AG08396 (cell line): ENCODE results near the gene GNG4.
"Not testable (repeated sequence)": the region's sequence is repeated elsewhere in the genome, so short reads cannot be mapped to it uniquely, and the experiment has no call there.

Experiments used
- DNase-seq: peaks from one replicate; pipeline ENCODE4 v3.0.0; 2012; ENCODE audit warnings: low spot score, mixed read lengths

Gene GNG4

GRCh38 chr1:235650341-235651169 is 971 bp upstream of the GNG4 start:
- DNase-seq = no peak

DNA sequence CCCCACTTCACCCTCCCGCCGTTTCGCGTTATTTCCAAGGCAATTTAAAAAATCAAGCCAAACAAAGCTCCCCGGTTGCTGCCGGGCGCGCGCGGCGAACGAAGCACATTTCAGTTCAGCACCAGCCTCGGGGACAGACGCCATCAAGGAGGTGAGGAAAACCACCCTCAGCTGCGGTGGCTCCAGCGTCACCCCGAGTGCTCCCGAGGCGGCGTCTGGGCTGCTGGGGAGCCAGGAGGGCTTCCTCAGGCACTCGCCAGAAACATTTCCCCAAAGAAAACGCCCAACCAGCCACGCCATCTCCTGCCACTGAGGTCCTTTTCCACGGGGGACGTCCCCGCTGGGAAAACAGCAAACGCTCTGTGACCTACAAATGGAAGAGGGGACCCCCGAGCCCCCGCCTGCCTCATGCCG is 623 bp downstream of the GNG4 start:
- peak; percentile 87 for DNase-seq

- DNase-seq = no peak
These were observed 1.1 kb downstream of the GNG4 start for GRCh38 chr1:235648407-235648907.

DNA sequence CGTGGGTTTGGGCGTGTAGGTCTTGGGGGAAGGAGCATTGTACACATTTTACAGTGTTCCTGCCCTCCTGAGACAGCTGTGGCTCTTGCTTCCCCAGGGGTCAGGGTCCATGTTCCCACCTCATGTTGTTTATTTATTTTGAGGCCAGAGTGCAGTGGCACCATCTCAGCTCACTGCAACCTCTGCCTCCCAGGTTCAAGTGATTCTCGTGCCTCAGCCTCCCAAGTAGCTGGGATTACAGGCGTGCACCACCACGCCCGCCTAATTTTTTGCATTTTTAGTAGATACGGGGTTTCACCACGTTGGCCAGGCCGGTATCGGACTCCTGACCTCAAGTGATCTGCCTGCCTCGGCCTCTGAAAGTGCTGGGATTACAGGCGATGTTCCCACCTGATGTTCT is 2.0 kb downstream of the GNG4 start:
- not testable (repeated sequence) for DNase-seq

DNA sequence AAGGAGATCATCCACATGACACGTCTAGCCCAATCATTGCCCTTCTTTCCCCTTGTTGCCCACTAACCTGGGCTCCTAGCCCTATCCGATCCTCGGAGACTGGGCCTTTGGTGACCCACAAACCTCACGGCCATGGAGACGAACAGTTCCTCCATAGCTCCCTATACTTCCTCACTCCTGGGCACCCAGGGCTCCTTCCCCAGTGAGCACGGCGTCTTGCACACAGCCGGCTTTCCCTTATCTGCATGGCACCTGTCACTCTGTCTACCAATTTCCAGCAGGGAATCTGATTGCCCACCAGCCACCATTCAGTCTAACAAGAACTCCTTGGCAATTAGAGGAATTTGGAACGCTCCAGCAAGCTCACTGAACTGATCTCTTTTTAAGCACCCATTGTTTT is 3.1 kb downstream of the GNG4 start:
- DNase-seq = no peak

DNA sequence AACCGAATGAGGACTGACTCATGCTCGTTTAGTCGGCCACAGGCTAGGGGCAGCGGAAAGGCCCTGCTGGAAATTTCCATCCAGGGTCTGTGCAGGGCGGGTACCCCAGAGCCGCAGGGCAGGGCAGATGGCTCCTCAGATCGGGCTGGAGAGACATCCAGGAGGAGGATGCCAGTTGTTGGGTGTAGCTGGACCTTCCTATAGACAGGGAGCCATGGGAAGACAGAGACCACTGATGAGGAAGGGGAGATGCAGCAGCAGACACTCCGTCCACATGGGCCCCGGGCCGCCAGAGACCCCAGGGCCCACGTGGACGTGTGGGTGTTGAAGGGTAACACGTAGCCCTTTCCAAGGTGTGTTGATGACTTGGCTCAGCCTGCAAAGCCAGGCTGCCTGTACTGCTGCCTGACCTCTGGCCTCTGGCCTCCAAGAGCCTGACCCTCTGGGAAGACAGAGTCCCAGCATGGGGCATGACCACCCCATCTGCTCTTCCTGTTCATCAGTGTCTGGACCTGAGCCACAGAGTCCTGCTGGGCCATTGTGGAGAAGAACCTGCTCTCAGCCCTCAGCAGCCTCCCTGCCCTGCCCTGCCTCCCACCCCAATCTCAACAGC is 4.8 kb downstream of the GNG4 start:
- DNase-seq = no peak

DNA sequence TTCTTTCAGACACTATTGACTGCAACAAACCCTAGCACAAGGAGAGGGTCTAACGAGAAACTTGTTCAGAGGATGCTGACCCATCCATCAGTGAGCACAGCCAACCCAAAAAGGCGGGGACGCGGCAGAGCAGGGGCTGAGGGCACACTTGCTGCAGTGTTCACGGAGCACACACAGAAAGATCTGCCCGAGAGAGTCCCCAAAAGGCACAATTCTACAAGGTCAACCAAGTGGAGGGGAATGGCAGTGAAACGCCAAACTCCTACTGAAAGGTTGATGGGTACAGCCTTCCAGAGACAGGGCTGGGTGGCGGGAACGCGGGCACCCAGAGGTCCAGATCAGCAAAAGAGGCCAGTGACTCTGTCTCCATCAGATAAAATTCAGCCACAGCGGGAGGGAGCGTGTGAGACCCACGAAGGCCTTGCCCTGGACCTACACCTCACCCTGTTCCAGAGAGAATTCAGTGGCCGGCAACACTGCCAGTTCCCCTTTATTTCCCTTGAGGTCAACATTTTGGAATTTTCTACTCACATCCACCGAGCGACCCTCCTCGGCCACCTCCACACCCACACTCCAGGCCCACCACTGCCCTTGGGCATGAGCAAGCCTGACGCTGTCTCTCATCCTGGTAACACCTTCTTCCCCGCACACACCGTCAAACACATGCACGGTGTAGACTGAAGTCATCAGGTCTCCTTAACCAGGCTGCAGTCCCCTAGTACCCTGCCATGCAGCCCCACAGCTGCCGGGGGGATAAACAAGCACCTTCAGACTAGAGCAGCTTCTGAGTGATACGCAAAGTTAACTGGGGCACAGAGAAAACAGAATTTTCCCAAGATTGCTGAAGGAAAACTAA is 5.5 kb downstream of the GNG4 start:
- no peak for DNase-seq

- DNase-seq = no peak
These were observed 6.6 kb downstream of the GNG4 start for GRCh38 chr1:235642943-235643371.

DNA sequence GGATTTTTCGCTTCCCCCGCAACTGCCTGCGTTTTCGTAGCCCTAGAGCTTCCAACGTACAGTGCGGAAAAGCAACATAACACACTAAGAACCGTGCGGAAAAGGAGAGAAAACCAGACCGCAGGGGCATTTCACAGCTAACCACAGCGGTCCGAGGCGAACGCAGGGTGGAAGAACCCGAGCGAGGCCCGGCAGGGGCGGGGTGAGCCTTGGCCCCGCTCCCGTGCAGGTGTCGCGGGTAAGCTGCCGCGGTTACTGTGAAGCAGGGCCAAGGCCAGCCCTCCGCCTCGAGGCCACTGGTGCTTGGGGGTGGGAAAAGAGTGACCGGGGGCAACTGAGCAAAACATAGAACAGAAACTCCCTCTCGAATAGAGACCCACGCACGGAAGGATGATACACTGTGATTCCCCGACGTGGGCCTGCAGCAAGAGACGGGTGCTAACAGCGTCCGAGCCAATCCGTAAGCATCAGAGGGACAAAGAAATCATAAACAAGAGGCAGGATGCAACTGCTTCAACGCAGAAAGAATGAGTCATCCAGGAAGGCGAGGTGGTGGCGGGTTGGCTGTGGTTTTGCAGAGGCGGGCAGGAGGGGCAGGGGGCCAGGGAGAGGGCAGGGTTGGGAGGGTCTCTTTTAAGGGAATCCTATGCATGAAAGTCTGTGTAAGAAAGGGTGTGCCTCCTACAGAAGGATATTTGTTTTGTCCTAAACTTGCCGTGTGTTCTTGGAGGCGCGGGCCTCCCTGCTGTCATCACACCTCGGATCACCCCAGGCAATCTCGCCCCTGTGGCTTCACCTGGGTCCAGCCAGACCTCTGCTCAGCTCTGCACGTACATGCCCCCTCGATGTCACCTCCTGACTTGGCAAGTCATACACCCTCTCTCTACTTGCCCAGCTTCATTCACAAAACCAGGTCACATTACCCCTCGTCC is 7.3 kb downstream of the GNG4 start:
- no peak for DNase-seq

- no peak for DNase-seq
These were observed 9.0 kb downstream of the GNG4 start for GRCh38 chr1:235640580-235640979.

- DNase-seq = no peak
These were observed 10.1 kb downstream of the GNG4 start for GRCh38 chr1:235639226-235640205.

DNA sequence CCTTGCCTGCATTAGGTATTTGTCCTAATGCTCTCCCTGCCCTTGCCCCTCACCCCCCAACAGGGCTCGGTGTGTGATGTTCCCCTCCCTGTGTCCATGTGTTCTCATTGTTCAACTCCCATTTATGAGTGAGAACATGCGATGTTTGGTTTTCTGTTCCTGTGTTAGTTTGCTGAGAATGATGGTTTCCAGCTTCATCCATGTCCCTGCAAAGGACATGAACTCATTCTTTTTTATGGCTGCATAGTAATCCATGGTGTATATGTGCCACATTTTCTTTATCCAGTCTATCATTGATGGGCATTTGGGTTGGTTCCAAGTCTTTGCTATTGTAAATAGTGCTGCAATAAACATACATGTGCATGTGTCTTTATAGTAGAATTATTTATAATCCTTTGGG is 11.0 kb downstream of the GNG4 start:
- DNase-seq = not testable (repeated sequence)

DNA sequence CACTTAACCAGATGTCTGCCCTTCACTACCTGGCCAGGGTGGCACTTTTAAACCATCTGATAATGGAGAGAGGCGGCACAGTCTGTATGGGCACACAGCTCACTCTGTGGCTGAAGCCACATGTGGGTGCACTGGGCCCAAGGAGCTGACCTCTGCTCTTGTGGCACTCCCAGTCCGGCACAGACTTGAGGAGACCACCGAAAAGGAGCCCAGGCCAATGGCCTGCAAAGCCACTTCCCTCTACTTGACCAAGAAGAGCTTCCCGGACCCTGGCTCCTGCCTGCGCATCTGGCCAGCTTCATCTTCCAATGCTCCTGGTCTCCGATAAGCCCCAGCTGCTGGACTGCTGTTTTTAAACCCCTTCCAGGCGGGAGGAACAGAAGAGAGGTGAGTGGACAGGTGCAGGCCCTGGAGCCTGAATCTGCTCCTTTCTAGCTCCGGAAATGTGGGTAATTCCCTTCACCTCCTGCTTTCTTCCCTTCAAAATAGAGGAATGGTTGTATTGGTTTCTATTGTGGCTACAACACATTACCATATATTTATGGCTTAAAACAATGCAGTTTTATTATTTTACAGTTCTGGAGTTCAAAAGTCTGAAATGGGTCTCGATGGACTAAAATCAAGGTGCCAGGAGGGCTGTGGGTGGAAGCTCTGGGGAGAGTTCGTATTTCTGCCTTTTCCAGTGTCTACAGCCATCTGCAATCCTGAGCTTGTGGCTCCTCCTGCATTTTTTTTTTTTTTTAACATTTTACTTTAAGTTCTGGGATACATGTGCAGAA is 11.6 kb downstream of the GNG4 start:
- no peak for DNase-seq

DNA sequence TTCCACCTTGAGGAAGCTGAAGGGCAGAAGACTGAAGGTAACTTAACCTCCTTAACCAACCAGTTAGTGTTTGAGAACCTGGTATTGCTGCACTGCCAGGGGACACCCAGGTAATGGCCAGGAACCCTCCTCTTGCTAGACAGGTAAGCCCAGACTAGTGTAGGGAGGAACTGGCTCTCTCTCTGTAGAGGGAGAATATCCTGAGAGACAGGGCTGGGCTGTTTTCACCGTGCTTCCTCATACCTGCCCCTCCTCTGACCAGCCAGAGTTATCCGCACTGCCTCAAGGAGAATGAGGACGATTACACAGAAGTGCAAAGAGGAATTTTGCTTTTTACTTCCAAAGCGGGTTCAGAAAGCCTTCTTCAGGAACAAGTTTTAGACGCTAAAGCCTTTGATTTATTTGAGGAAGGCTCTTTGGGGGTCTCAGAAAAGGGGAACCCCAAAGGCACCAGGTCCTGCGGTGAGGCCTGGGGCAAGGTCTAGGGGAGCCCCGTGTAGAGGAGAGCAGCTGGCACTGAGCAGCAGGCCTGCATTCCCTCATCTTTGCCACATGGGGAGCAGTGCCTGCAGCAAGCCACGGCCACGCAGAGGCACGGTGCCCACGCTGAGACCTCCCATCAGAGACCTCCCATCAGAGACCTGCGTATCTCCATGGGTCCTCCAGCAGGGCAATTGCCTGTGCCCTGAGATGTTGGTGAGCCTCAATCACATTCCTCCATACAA is 13.5 kb downstream of the GNG4 start:
- DNase-seq = no peak

DNA sequence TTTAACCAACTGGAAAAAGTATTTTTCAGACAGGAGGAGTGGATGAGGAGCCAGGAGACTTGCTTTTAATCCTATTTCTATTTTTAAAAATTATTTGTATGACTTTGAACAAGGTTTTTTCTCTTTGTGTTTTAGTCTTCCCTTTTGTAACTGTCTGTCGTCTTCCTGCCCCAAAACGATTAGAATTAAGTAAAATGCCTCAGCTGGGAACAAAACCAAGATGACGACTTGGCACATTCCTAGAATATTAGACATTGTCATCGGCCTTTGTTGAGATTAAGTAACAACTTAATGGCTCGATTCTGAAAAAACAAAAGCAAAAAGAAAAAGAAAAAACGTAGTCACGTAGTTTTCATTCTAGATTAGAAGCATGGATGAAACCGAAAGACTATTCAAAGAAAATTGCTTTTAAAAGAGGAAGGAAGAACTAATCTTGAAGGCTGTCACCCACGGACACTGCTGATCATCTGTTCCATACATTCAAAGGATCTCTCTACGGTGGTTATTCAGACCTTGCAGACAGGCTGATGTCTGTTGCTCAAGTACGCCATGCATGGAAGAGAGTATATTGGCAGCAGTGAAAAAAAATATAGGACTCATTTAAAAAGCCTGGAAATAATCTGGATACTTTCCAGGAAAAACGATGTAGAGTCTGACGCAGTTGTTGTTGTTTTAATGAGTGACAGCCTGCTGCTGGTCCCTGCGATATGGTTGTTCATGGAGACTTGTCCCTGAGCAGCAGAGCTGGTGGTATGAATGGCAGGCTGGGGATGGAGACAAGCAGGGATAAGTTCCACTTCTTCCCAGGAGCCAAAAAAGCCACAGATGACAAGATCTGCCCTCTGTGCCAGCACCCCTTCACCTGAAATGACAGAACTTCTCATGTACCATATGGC is 16.8 kb downstream of the GNG4 start:
- DNase-seq = peak; percentile 53

DNA sequence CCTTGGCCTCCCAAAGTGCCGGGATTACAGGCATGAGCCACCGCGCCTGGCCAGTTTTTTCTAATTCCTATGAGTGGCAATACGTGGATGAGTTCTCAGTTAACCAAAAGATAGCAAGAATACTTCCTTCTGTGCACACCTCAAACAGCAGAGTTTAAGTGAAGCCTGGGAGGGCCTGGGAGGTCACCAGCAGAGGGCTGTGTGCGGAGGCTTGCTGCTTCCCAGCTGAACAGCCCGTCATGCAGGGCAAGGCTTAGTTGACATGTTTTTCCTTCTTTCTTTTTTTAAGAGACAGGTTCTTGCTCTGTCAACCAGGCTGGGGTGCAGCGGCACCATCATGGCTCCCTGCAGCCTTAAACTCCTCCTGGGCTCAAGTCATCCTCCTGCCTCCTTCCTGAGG is 17.8 kb downstream of the GNG4 start:
- DNase-seq = no peak

- DNase-seq = no peak
These were observed 21.1 kb downstream of the GNG4 start for GRCh38 chr1:235628316-235629005.
